LNCaP clone FGC (cell line): ENCODE measurements around the gene EHMT1.
"Not testable (repeated sequence)": the region's sequence is repeated elsewhere in the genome, so short reads cannot be mapped to it uniquely, and the experiment has no call there.

Experiments used
- DNase-seq: peaks from one replicate; pipeline ENCODE4 v3.0.0-alpha.2; 2011; ENCODE audit warnings: low read depth
- H3K4me3 ChIP-seq: 2 replicates; pipeline ENCODE4 v1.5.1; 2011; ENCODE audit warnings: mild to moderate bottlenecking, low read depth, low read length, control low read depth
- CTCF ChIP-seq: IDR thresholded peaks from 2 replicates; pipeline ENCODE4 v1.5.1; 2012; ENCODE audit warnings: mild to moderate bottlenecking; ENCODE audit not compliant: control insufficient read depth, insufficient read depth; ENCODE audit errors: extremely low read depth

The EHMT1 gene

GRCh38 chr9:137809040-137809576 is 190.3 kb downstream of the EHMT1 start:
- TF ChIP-seq CTCF, result no peak
- DNase-seq, result no peak
- no peak overlapping the region for H3K4me3 ChIP-seq

DNA sequence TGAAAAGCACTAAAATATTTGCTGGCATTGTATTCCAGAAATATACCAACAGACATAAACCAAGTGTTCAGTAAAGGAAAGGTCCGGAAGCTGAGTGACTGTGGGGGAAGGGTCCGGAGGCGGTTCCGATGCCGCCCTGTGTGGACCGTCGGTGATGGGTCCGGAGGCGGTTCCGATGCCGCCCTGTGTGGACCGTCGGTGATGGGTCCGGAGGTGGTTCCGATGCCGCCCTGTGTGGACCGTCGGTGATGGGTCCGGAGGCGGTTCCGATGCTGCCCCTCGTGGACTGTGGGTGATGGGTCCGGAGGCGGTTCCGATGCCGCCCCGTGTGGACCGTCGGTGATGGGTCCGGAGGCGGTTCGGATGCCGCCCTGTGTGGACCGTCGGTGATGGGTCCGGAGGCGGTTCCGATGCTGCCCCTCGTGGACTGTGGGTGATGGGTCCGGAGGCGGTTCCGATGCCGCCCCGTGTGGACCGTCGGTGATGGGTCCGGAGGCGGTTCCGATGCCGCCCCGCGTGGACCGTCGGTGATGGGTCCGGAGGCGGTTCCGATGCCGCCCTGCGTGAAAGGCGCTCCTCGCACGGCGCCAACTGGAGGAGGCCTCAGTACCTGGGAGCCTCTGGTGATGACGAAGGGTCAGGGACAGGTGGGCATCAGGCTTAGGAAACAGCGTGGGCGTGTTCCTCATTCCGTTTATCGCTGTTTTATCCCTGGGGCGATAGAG is 191.1 kb downstream of the EHMT1 start:
- H3K4me3 ChIP-seq, result not testable (repeated sequence)

DNA sequence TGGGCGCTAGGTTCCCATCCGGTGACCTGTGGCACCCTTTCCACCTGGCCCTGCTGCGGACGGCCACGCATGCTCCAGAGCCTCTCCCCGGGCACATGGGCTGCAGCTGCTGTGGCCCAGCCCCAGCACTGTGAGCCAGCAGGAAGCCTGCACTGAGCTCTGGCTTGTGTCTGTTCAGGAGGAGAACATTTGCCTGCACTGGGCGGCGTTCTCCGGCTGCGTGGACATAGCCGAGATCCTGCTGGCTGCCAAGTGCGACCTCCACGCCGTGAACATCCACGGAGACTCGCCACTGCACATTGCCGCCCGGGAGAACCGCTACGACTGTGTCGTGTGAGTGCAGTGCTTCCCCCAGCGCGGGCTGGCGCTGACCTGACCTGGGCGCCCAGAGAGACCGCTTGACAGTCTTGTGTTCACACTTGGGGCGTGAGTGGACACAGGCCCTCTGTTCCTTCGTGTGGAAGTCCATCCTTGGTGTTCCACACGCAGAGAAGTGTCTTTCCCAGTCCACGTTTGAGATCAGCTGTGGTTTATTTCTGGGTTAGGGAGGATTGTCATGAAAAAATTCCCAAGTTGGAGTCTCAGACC is 192.6 kb downstream of the EHMT1 start:
- no peak for TF ChIP-seq CTCF
- H3K4me3 ChIP-seq, result no peak overlapping the region
- DNase-seq, result no peak

More for the DNA sequence above, 191.1 kb downstream of the EHMT1 start:
- not testable (repeated sequence) for DNase-seq

- DNase-seq, result no peak
- no peak overlapping the region for H3K4me3 ChIP-seq
- TF ChIP-seq CTCF, result no peak
Measured at GRCh38 chr9:137812356-137813023, 193.7 kb downstream of the EHMT1 start.

- TF ChIP-seq CTCF, result no peak
- DNase-seq, result no peak
- no peak overlapping the region for H3K4me3 ChIP-seq
Measured at GRCh38 chr9:137813167-137813566, 194.4 kb downstream of the EHMT1 start.

DNA sequence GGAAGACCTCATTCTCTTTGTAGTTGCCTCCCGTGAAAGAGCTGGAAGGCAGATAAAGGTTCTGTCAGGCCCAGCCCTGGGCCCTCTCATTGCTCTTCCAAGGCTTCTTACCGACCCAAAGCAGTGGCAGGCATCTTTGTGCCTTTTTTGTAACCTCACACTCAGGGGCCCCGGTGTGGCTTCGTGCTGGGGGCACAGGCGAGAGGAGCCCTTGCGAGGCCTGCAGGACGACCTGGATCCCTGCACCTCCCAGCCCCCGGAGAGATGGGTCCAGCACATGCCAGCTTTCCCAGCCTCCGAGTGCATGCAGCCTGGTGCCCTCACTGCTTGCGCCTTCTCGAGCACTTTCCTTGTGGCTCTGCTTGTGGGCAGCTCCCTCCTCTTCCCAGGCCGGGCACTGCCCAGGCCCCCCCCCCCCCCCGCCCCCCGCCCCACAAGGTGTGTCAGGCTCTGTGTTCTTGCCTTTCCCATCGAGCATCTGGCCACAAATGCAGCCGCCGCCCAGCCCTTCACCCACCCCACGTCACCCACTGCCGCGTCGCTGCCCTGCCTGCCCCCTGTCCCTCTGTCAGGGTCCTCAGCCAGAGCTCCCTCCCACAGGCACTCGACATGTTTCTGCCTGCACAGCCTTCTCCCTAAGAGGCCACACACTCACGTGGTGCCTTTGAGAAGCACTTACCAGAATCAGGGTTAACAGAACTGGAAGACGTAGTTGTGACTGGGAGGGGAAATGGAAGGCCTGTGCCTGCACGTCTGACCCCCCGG is 195.0 kb downstream of the EHMT1 start:
- no peak for TF ChIP-seq CTCF
- DNase-seq, result no peak
- H3K4me3 ChIP-seq, result no peak overlapping the region

DNA sequence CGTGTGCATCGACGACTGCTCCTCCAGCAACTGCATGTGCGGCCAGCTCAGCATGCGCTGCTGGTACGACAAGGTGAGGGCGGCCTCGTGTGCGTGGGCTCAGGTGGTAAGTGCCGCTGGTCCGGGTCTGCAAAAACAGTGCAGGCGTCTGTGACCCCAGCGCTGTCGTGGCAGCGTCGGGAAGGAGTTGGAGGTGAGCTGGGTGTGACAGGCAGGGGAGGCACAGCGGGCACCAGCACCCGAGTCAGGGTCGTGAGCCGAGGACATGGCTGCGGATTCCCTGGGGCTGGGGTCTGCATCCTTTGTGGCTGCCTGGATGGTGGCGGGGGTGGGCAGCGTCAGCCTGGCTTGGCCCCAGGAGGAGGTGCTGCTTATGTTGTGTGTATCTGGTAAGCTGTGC is 195.6 kb downstream of the EHMT1 start:
- H3K4me3 ChIP-seq, result no peak overlapping the region
- DNase-seq, result no peak
- no peak for TF ChIP-seq CTCF
